IMR-90 (cell line): ENCODE data around the gene ACYP1. TPM values are rescaled to one million over a fixed set of nuclear protein-coding genes. Genes with fewer than 3 reads are reported as not detected.

Source experiments
- ATAC-seq: fragments of 200-7000 bp; cut with Tn5 transposase; 2 replicates; pipeline ENCODE4 v1.9.1; 2020; ENCODE audit warnings: low read depth, mild to moderate bottlenecking, moderate library complexity
- BruUV-seq: library from RNA; stranded (reverse); fragments of 400-500 nt; replicated peaks from 2 replicates; lab custom pipeline; 2021; lab: Mats Ljungman, UMichigan
- CTCF ChIA-PET: fragments of 300-600 bp; formaldehyde crosslinking; extraction: SDS; loops from one replicate; lab custom pipeline; 2021; ENCODE audit warnings: antibody characterized with exemption; lab: Yijun Ruan, JAX
- POLR2A ChIA-PET: fragments of 300-600 bp; sonication (Branson Sonifier 250); formaldehyde crosslinking; loops from one replicate; lab custom pipeline; 2022; ENCODE audit warnings: antibody characterized with exemption; ENCODE audit not compliant: unreplicated experiment; lab: Charles Lee
- DNase-seq: peaks from one replicate; pipeline ENCODE4 v3.0.0; 2013
- H2AFZ ChIP-seq: replicated peaks from 2 replicates; pipeline ENCODE3; 2013; ENCODE audit warnings: low read length, mild to moderate bottlenecking; ENCODE audit not compliant: poor library complexity
- H2AK5ac ChIP-seq: 2 replicates; pipeline ENCODE4 v1.6.1; 2013; ENCODE audit warnings: low read depth, low read length, inconsistent platforms
- H2AK9ac ChIP-seq: replicated peaks from 2 replicates; pipeline ENCODE3; 2013; ENCODE audit warnings: mild to moderate bottlenecking, low read depth, low read length, moderate library complexity; ENCODE audit not compliant: poor library complexity
- H2BK120ac ChIP-seq: 2 replicates; pipeline ENCODE4 v1.6.1; 2013; ENCODE audit warnings: low read depth, low read length, inconsistent platforms
- H2BK15ac ChIP-seq: 3 replicates; pipeline ENCODE4 v1.6.1; 2013; ENCODE audit warnings: low read depth, low read length, inconsistent platforms
- H2BK20ac ChIP-seq: 2 replicates; pipeline ENCODE4 v1.6.1; 2013; ENCODE audit warnings: low read depth, mild to moderate bottlenecking, inconsistent platforms, low read length, moderate library complexity
- H2BK5ac ChIP-seq: 2 replicates; pipeline ENCODE4 v1.6.1; 2013; ENCODE audit warnings: mild to moderate bottlenecking, low read depth, low read length, inconsistent platforms; ENCODE audit not compliant: poor library complexity, severe bottlenecking
- H3K14ac ChIP-seq: replicated peaks from 2 replicates; pipeline ENCODE4 v1.6.1; 2013; ENCODE audit warnings: low read depth, low read length, inconsistent platforms
- H3K18ac ChIP-seq: 2 replicates; pipeline ENCODE4 v1.6.1; 2013; ENCODE audit warnings: low read depth, low read length, control low read depth
- H3K23ac ChIP-seq: 2 replicates; pipeline ENCODE4 v1.6.1; 2013; ENCODE audit warnings: low read depth, low read length, inconsistent platforms
- H3K27ac ChIP-seq: 2 replicates; pipeline ENCODE4 v1.5.1; 2013; ENCODE audit warnings: mild to moderate bottlenecking, control low read depth, low read length; ENCODE audit not compliant: insufficient read depth
- H3K27me3 ChIP-seq: 2 replicates; pipeline ENCODE4 v1.6.1; 2013; ENCODE audit warnings: low read length; ENCODE audit not compliant: control insufficient read depth, insufficient read depth
- H3K36me3 ChIP-seq: 2 replicates; pipeline ENCODE4 v1.6.1; 2013; ENCODE audit warnings: low read length, mixed read lengths; ENCODE audit not compliant: control insufficient read depth, insufficient read depth
- H3K4ac ChIP-seq: 2 replicates; pipeline ENCODE4 v1.6.1; 2013; ENCODE audit warnings: low read depth, low read length, inconsistent platforms
- H3K4me1 ChIP-seq: 2 replicates; pipeline ENCODE4 v1.6.1; 2013; ENCODE audit warnings: low read length, mixed read lengths; ENCODE audit not compliant: control insufficient read depth, insufficient read depth
- H3K4me2 ChIP-seq: 2 replicates; pipeline ENCODE4 v1.6.1; 2013; ENCODE audit warnings: low read depth, mild to moderate bottlenecking, control low read depth, low read length, moderate library complexity
- H3K4me3 ChIP-seq: 2 replicates; pipeline ENCODE4 v1.5.1; 2013; ENCODE audit warnings: low read depth, mild to moderate bottlenecking, control low read depth, low read length, moderate library complexity; ENCODE audit not compliant: insufficient read depth
- H3K56ac ChIP-seq: 2 replicates; pipeline ENCODE4 v1.6.1; 2013; ENCODE audit warnings: low read length, inconsistent platforms; ENCODE audit not compliant: insufficient read depth; ENCODE audit errors: extremely low read depth
- H3K79me1 ChIP-seq, 2 experiments: 2 replicates each; pipeline ENCODE4 v1.6.1; 2013; ENCODE audit warnings: low read length in 2 of 2, inconsistent platforms in 1 of 2, low read depth in 1 of 2
- H3K9ac ChIP-seq: 2 replicates; pipeline ENCODE4 v1.6.1; 2013; ENCODE audit warnings: low read depth, low read length, control low read depth
- H3K9me1 ChIP-seq: 2 replicates; pipeline ENCODE4 v1.6.1; 2013; ENCODE audit warnings: low read length, inconsistent platforms; ENCODE audit not compliant: insufficient read depth
- H3K9me3 ChIP-seq: 2 replicates; pipeline ENCODE4 v1.6.1; 2013; ENCODE audit warnings: low read length; ENCODE audit not compliant: control insufficient read depth, insufficient read depth
- H4K20me1 ChIP-seq: 2 replicates; pipeline ENCODE4 v1.6.1; 2013; ENCODE audit warnings: low read length, inconsistent platforms; ENCODE audit not compliant: insufficient read depth
- H4K5ac ChIP-seq: 2 replicates; pipeline ENCODE4 v1.6.1; 2013; ENCODE audit warnings: mild to moderate bottlenecking, low read depth, low read length, control low read depth
- H4K8ac ChIP-seq, 2 experiments: 2 replicates each; pipeline ENCODE4 v1.6.1; 2013; ENCODE audit warnings: low read depth in 2 of 2, low read length in 2 of 2, control low read depth in 1 of 2, inconsistent platforms in 1 of 2
- H4K91ac ChIP-seq: 2 replicates; pipeline ENCODE4 v1.6.1; 2013; ENCODE audit warnings: low read depth, low read length, inconsistent platforms; ENCODE audit not compliant: insufficient read depth
- BHLHE40 ChIP-seq: fragments of 150-350 bp; IDR thresholded peaks from 2 replicates; pipeline ENCODE4 v1.6.1; 2016; ENCODE audit warnings: mild to moderate bottlenecking, low read depth, low read length
- CHD1 ChIP-seq: IDR thresholded peaks from 2 replicates; pipeline ENCODE4 v1.6.1; 2012; ENCODE audit warnings: low read depth, low read length, improper control_type of control experiment
- FOS ChIP-seq: fragments of 150-350 bp; IDR thresholded peaks from 2 replicates; pipeline ENCODE4 v1.6.1; 2016; ENCODE audit warnings: low read depth, low read length
- MAFK ChIP-seq: IDR thresholded peaks from 2 replicates; pipeline ENCODE4 v1.6.1; 2012; ENCODE audit warnings: low read depth, low read length, improper control_type of control experiment
- MXI1 ChIP-seq: IDR thresholded peaks from 2 replicates; pipeline ENCODE4 v1.6.1; 2012; ENCODE audit warnings: low read depth, mild to moderate bottlenecking, low read length, moderate library complexity, borderline replicate concordance
- RCOR1 ChIP-seq: IDR thresholded peaks from 2 replicates; pipeline ENCODE4 v1.6.1; 2012; ENCODE audit warnings: mild to moderate bottlenecking, low read length, improper control_type of control experiment; ENCODE audit not compliant: insufficient replicate concordance
- RFX5 ChIP-seq: IDR thresholded peaks from 2 replicates; pipeline ENCODE4 v1.8.0; 2012; ENCODE audit warnings: low read depth, mild to moderate bottlenecking, low read length, moderate library complexity
- WGBS, 2 experiments: methylation state at CpG; one replicate each; pipeline versions ENCODE4 v1.1.5 to v1.1.7; 2013; ENCODE audit warnings: missing lambda C conversion rate in 2 of 2; ENCODE audit not compliant: insufficient read length in 1 of 2; ENCODE audit errors: extremely low coverage in 2 of 2; 5-methylcytosine and 5-hydroxymethylcytosine counted together
- dilution Hi-C: fragments of 300-500 bp; cut with HindIII; formaldehyde crosslinking; loops from one replicate; pipeline ENCODE4 v1.14.3; 2018; ENCODE audit warnings: low sequenced_read_pairs; ENCODE audit not compliant: unreplicated experiment
- in situ Hi-C: fragments of 300-500 bp; cut with MboI; formaldehyde crosslinking; loops from 3 replicates; pipeline ENCODE4 v1.14.3; 2019; ENCODE audit warnings: low sequenced_read_pairs, inconsistent platforms, mixed read lengths
- intact Hi-C: fragments of 100-400 bp; cut with micrococcal nuclease; formaldehyde crosslinking; loops from 2 replicates; pipeline ENCODE4 v1.10.0; 2022
- polyA plus RNA-seq, 3 experiments: library from polyadenylated mRNA; depleted of rRNA; stranded (reverse); fragments of >200 nt; gene quantifications; 2 replicates each; pipeline ENCODE4 v1.2.3, GENCODE V29; 2012; ENCODE audit warnings: low replicate concordance in 1 of 3
- total RNA-seq: library from RNA; depleted of rRNA; stranded (reverse); fragments of >200 nt; gene quantifications from 2 replicates; pipeline ENCODE4 v1.2.3, GENCODE V29; 2012

Gene ACYP1
- total and polyA plus RNA-seq, 2 of the 4 experiments (the other 2 are of a cell fraction), result 4.1 to 24.0 TPM

DNA sequence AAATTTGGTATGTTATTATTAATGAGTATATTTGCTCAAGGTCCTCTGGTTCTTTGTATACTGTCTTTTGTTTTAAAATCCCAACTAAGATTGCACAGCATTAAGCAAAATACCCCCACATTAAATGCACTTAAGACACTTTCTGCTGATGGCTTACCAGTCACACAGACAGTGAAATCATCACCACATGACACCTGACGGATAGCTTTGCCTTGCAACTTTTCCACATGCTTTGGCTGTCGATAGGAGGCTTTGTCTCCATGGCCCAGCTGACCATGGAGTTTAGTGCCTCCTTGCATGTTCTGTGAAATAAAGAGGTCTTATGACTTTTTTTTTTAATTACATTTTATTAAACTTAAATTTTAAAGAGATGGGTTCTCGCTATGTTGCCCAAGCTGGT, 43.4 kb upstream of the ACYP1 start:
- no peak overlapping the region for H2AK9ac ChIP-seq
- ATAC-seq (no peak), DNase-seq (no peak)
- in situ Hi-C loops, result no loop called here
- BruUV-seq, result no TSS peak
- H2BK120ac ChIP-seq, result no peak overlapping the region
- no peak overlapping the region for H3K4me2 ChIP-seq
- no peak overlapping the region for H3K14ac ChIP-seq
- H3K27me3 ChIP-seq, result no peaks in the 10 kb centered on the region
- TF ChIP-seq CHD1 (no peak), FOS (no peak), BHLHE40 (no peak), MXI1 (no peak), RFX5 (no peak), MAFK (no peak), RCOR1 (no peak)
- intact Hi-C loops, result no loop called here
- H3K56ac ChIP-seq, result no peak overlapping the region
- no peak overlapping the region for H2BK5ac ChIP-seq
- no peak overlapping the region for H3K27ac ChIP-seq
- H3K9me1 ChIP-seq, result peaks cover 3% of the 10 kb centered on the region; the same call in 1 of the 2 replicates
- no peaks in the 10 kb centered on the region for H3K4me1 ChIP-seq
- H3K23ac ChIP-seq, result no peak overlapping the region
- H4K5ac ChIP-seq, result no peak overlapping the region
- no peak overlapping the region for H2AK5ac ChIP-seq
- WGBS, 2 experiments, result no CpG with 5 or more reads among the region's 3 CpGs
- dilution Hi-C loops, result no loop called here
- ChIA-PET CTCF (interaction anchor here (0.9 kb wide), 1 partner anchor 17 kb away, joined by 3 read pairs; no protein-coding TSS in a partner anchor), POLR2A (no interaction called here)
- H2BK20ac ChIP-seq, result no peak overlapping the region
- no peak overlapping the region for H3K18ac ChIP-seq
- no peak overlapping the region for H2BK15ac ChIP-seq
- H3K36me3 ChIP-seq, result peaks cover 30% of the 10 kb centered on the region
- no peak overlapping the region for H2AFZ ChIP-seq
- no peak overlapping the region for H3K9ac ChIP-seq
- no peak overlapping the region for H4K91ac ChIP-seq
- no peak overlapping the region for H4K8ac ChIP-seq
- H3K4ac ChIP-seq, result no peak overlapping the region
- no peak overlapping the region for H3K4me3 ChIP-seq
- H3K9me3 ChIP-seq, result no peaks in the 10 kb centered on the region
- no peaks in the 10 kb centered on the region for H4K20me1 ChIP-seq
- H3K79me1 ChIP-seq, result no peaks in the 10 kb centered on the region; a peak in 1 of 4 replicates
